Karpas-422 (cell line): ENCODE data around the gene KSR1. TPM values are rescaled to one million over a fixed set of nuclear protein-coding genes. Genes with fewer than 3 reads are reported as not detected.
"Not testable (repeated sequence)": the region's sequence is repeated elsewhere in the genome, so short reads cannot be mapped to it uniquely, and the experiment has no call there.

Experiments
- DNase-seq: peaks from one replicate; pipeline ENCODE4 v3.0.0-alpha.2; 2015
- H2AFZ ChIP-seq: fragments of 200-600 bp; sonication (generic); 2 replicates; pipeline ENCODE4 v1.6.1; 2014; ENCODE audit warnings: antibody characterized with exemption, low read length, mixed read lengths
- H3K27ac ChIP-seq: fragments of 200-600 bp; sonication (generic); 2 replicates; pipeline ENCODE4 v1.5.1; 2014; ENCODE audit warnings: mild to moderate bottlenecking, low read length, moderate library complexity
- H3K27me3 ChIP-seq: fragments of 200-600 bp; sonication (generic); 2 replicates; pipeline ENCODE4 v1.6.1; 2014; ENCODE audit warnings: low read length, mixed read lengths
- H3K36me3 ChIP-seq: fragments of 200-600 bp; sonication (generic); 2 replicates; pipeline ENCODE4 v1.6.1; 2014; ENCODE audit warnings: low read length, mixed read lengths; ENCODE audit not compliant: insufficient read depth
- H3K4me1 ChIP-seq: fragments of 200-600 bp; sonication (generic); 2 replicates; pipeline ENCODE4 v1.6.1; 2014; ENCODE audit warnings: mild to moderate bottlenecking, low read length, mixed read lengths
- H3K4me2 ChIP-seq: fragments of 200-600 bp; sonication (generic); 2 replicates; pipeline ENCODE4 v1.6.1; 2014; ENCODE audit warnings: low read length, low read depth, mild to moderate bottlenecking; ENCODE audit not compliant: poor library complexity, severe bottlenecking
- H3K4me3 ChIP-seq: fragments of 200-600 bp; sonication (generic); 2 replicates; pipeline ENCODE4 v1.5.1; 2014; ENCODE audit warnings: mild to moderate bottlenecking, antibody characterized with exemption, low read length, mixed read lengths
- H3K79me2 ChIP-seq: fragments of 200-600 bp; sonication (generic); 2 replicates; pipeline ENCODE4 v1.6.1; 2014; ENCODE audit warnings: mild to moderate bottlenecking, low read length, mixed read lengths
- H3K9ac ChIP-seq: fragments of 200-600 bp; sonication (generic); 2 replicates; pipeline ENCODE4 v1.6.0; 2014; ENCODE audit warnings: low read length
- H3K9me2 ChIP-seq: fragments of 200-600 bp; sonication (generic), shearing (Covaris generic); replicated peaks from 2 replicates; pipeline ENCODE4 v1.6.0; 2014; ENCODE audit warnings: mild to moderate bottlenecking, low read length, moderate library complexity; ENCODE audit not compliant: insufficient read depth
- H3K9me3 ChIP-seq: fragments of 300-700, 200-600 bp; sonication (generic); 2 replicates; pipeline ENCODE4 v1.6.1; 2014; ENCODE audit warnings: low read length, mixed read lengths
- H4K20me1 ChIP-seq: fragments of 200-600 bp; sonication (generic); 2 replicates; pipeline ENCODE4 v1.6.1; 2014; ENCODE audit warnings: mild to moderate bottlenecking, antibody characterized with exemption, low read length, low read depth; ENCODE audit not compliant: insufficient read depth
- total RNA-seq: library from RNA; depleted of rRNA; stranded (reverse); fragments of >200 nt; shearing (Covaris generic); gene quantifications from 2 replicates; pipeline ENCODE4 v1.2.3, GENCODE V29; 2014; ENCODE audit warnings: low replicate concordance

Gene KSR1
- total RNA-seq, 1 experiment from 2014 or later, result 0.52 TPM

GRCh38 chr17:27630607-27631410 lies 174.6 kb downstream of the KSR1 start, which contains the start of gene LGALS9:
TSS of gene LGALS9 (plus strand) at chr17:27631188. CDS start at chr17:27631266, 78 bp downstream.
- no peaks in the 10 kb centered on the region for H3K79me2 ChIP-seq
- peaks cover 9% of the 10 kb centered on the region for H3K4me1 ChIP-seq
- DNase-seq, result no peak
- H3K36me3 ChIP-seq, result no peaks in the 10 kb centered on the region
- H3K4me2 ChIP-seq, result no peak within 1 kb of the TSS
- no peak within 1 kb of the TSS for H3K27ac ChIP-seq
- H3K4me3 ChIP-seq, result no peak within 1 kb of the TSS
- no peaks in the 10 kb centered on the region for H3K9me3 ChIP-seq
- no peaks in the 10 kb centered on the region for H4K20me1 ChIP-seq
- H3K27me3 ChIP-seq, result no peaks in the 10 kb centered on the region
- H3K9me2 ChIP-seq, result no peaks in the 10 kb centered on the region
- H3K9ac ChIP-seq, result no peak within 1 kb of the TSS
- H2AFZ ChIP-seq, result no peak within 1 kb of the TSS

- Histone ChIP-seq H3K4me3 (no peak overlapping the region), H3K4me2 (no peak overlapping the region), H3K27ac (no peak overlapping the region), H2AFZ (no peak overlapping the region), H3K27me3 (no peaks in the 10 kb centered on the region), H4K20me1 (no peaks in the 10 kb centered on the region), H3K9ac (no peak overlapping the region), H3K36me3 (no peaks in the 10 kb centered on the region), H3K79me2 (no peaks in the 10 kb centered on the region), H3K4me1 (peaks cover 10% of the 10 kb centered on the region), H3K9me3 (no peaks in the 10 kb centered on the region), H3K9me2 (no peaks in the 10 kb centered on the region)
- DNase-seq, result no peak
Measured at GRCh38 chr17:27631411-27631760, 175.1 kb downstream of the KSR1 start.

- no peak overlapping the region for H2AFZ ChIP-seq
- no peak overlapping the region for H3K27ac ChIP-seq
- no peaks in the 10 kb centered on the region for H3K9me2 ChIP-seq
- no peaks in the 10 kb centered on the region for H3K36me3 ChIP-seq
- no peak overlapping the region for H3K9ac ChIP-seq
- no peaks in the 10 kb centered on the region for H3K9me3 ChIP-seq
- H3K4me1 ChIP-seq, result peaks cover 10% of the 10 kb centered on the region
- DNase-seq, result no peak
- H3K27me3 ChIP-seq, result no peaks in the 10 kb centered on the region
- H3K79me2 ChIP-seq, result no peaks in the 10 kb centered on the region
- H4K20me1 ChIP-seq, result no peaks in the 10 kb centered on the region
- H3K4me2 ChIP-seq, result no peak overlapping the region
- H3K4me3 ChIP-seq, result no peak overlapping the region
Measured at GRCh38 chr17:27631897-27632725, 175.9 kb downstream of the KSR1 start.

- H3K79me2 ChIP-seq, H3K4me2 ChIP-seq, H3K9me2 ChIP-seq, H3K9ac ChIP-seq, H3K27ac ChIP-seq, H3K27me3 ChIP-seq, DNase-seq, H3K9me3 ChIP-seq, H3K36me3 ChIP-seq, H4K20me1 ChIP-seq, H2AFZ ChIP-seq, H3K4me3 ChIP-seq: not testable (repeated sequence)
- peaks cover 10% of the 10 kb centered on the region for H3K4me1 ChIP-seq
Measured at GRCh38 chr17:27632766-27633165, 176.5 kb downstream of the KSR1 start.

- no peak overlapping the region for H3K27ac ChIP-seq
- H3K27me3 ChIP-seq, result no peaks in the 10 kb centered on the region
- no peaks in the 10 kb centered on the region for H3K36me3 ChIP-seq
- H3K9me3 ChIP-seq, result no peaks in the 10 kb centered on the region
- no peaks in the 10 kb centered on the region for H3K9me2 ChIP-seq
- DNase-seq, result no peak
- H3K4me3 ChIP-seq, result no peak overlapping the region
- no peak overlapping the region for H3K4me2 ChIP-seq
- H3K9ac ChIP-seq, result no peak overlapping the region
- peaks cover 10% of the 10 kb centered on the region for H3K4me1 ChIP-seq
- H2AFZ ChIP-seq, result no peak overlapping the region
- H4K20me1 ChIP-seq, result no peaks in the 10 kb centered on the region
- H3K79me2 ChIP-seq, result no peaks in the 10 kb centered on the region
Measured at GRCh38 chr17:27633312-27634025, 177.2 kb downstream of the KSR1 start.

GRCh38 chr17:27634026-27634335 lies 177.7 kb downstream of the KSR1 start:
- H3K9me3 ChIP-seq, result no peaks in the 10 kb centered on the region
- H3K27ac ChIP-seq, result no peak overlapping the region
- no peak overlapping the region for H3K9ac ChIP-seq
- H3K79me2 ChIP-seq, result no peaks in the 10 kb centered on the region
- H3K27me3 ChIP-seq, result no peaks in the 10 kb centered on the region
- no peak overlapping the region for H3K4me2 ChIP-seq
- H4K20me1 ChIP-seq, result no peaks in the 10 kb centered on the region
- no peak overlapping the region for H3K4me3 ChIP-seq
- no peaks in the 10 kb centered on the region for H3K36me3 ChIP-seq
- H3K9me2 ChIP-seq, result no peaks in the 10 kb centered on the region
- peaks cover 10% of the 10 kb centered on the region for H3K4me1 ChIP-seq
- H2AFZ ChIP-seq, result no peak overlapping the region
- no peak for DNase-seq

GRCh38 chr17:27634776-27635175 lies 178.5 kb downstream of the KSR1 start:
- Histone ChIP-seq H2AFZ (no peak overlapping the region), H3K79me2 (no peaks in the 10 kb centered on the region), H3K27me3 (no peaks in the 10 kb centered on the region), H3K4me1 (peaks cover 10% of the 10 kb centered on the region), H3K9me2 (no peaks in the 10 kb centered on the region), H3K27ac (no peak overlapping the region), H3K4me2 (peak overlapping the region; percentile 32), H3K4me3 (no peak overlapping the region), H4K20me1 (no peaks in the 10 kb centered on the region), H3K36me3 (no peaks in the 10 kb centered on the region), H3K9ac (no peak overlapping the region), H3K9me3 (no peaks in the 10 kb centered on the region)
- no peak for DNase-seq

GRCh38 chr17:27635275-27635823 lies 179.1 kb downstream of the KSR1 start:
- Histone ChIP-seq H3K9me3 (no peaks in the 10 kb centered on the region), H3K9me2 (no peaks in the 10 kb centered on the region), H3K4me1 (peaks cover 10% of the 10 kb centered on the region), H3K4me3 (no peak overlapping the region), H3K79me2 (no peaks in the 10 kb centered on the region), H4K20me1 (no peaks in the 10 kb centered on the region), H2AFZ (peak overlapping the region; percentile 64; the same call in 1 of the 2 replicates), H3K27me3 (no peaks in the 10 kb centered on the region), H3K36me3 (no peaks in the 10 kb centered on the region), H3K4me2 (peak overlapping the region; percentile 32), H3K9ac (0 out of 2 replicates have a peak overlapping the region, but pooled peaks have one; percentile 15), H3K27ac (no peak overlapping the region)
- DNase-seq, result peak; percentile 82
